Transverse colon (tissue), 4 donors: Measurements from ENCODE around the gene GSTM5. TPM values are rescaled to one million over a fixed set of nuclear protein-coding genes. Genes with fewer than 3 reads are reported as not detected.
"Not testable (repeated sequence)": the region's sequence is repeated elsewhere in the genome, so short reads cannot be mapped to it uniquely, and the experiment has no call there.

Experiments
- DNase-seq: peaks from one replicate; pipeline ENCODE4 v3.0.0-alpha.2; 2019
- H3K27ac ChIP-seq, 4 donors: fragments of 200-600 bp; sonication (generic); 2 replicates each; pipeline ENCODE4 v1.5.1; 2016 to 2018; ENCODE audit warnings: inconsistent platforms in 4 of 4
- H3K27me3 ChIP-seq: fragments of 200-600 bp; sonication (generic); 2 replicates; pipeline ENCODE4 v1.5.1; 2017; ENCODE audit warnings: inconsistent platforms
- H3K36me3 ChIP-seq, 4 donors: fragments of 200-600 bp; sonication (generic); 2 replicates each; pipeline ENCODE4 v1.5.1; 2017 to 2019; ENCODE audit warnings: inconsistent platforms in 4 of 4
- H3K4me1 ChIP-seq, 4 donors: fragments of 200-600 bp; sonication (generic); 2 replicates each; pipeline ENCODE4 v1.5.1; 2017 to 2020; ENCODE audit warnings: inconsistent platforms in 4 of 4
- H3K4me3 ChIP-seq, 4 donors: fragments of 200-600 bp; sonication (generic); 1 replicate in 1 of 4; 2 replicates in 3 of 4; pipeline versions ENCODE4 v1.5.1 to v1.6.1; 2017 to 2019; ENCODE audit warnings: inconsistent platforms in 4 of 4
- H3K9me3 ChIP-seq, 2 donors: fragments of 200-600 bp; sonication (generic); 2 replicates each; pipeline ENCODE4 v1.5.1; 2017 to 2019; ENCODE audit warnings: inconsistent platforms in 2 of 2
- EP300 ChIP-seq: sonication (generic); formaldehyde crosslinking; IDR thresholded peaks from one replicate; pipeline ENCODE4 v1.6.1; 2017; ENCODE audit warnings: antibody characterized with exemption, low read depth
- POLR2A ChIP-seq: fragments of 450-650 bp; IDR thresholded peaks from one replicate; pipeline ENCODE4 v1.6.1; 2016; ENCODE audit warnings: antibody characterized with exemption, mild to moderate bottlenecking, moderate library complexity
- POLR2AphosphoS5 ChIP-seq, 3 donors: sonication (generic); formaldehyde crosslinking; IDR thresholded peaks; one replicate each; pipeline ENCODE4 v1.6.1; 2016; ENCODE audit warnings: antibody characterized with exemption in 3 of 3
- WGBS, 2 donors: methylation state at CpG; one replicate each; pipeline ENCODE4 v1.1.5; 2018; ENCODE audit warnings: low coverage in 1 of 2; 5-methylcytosine and 5-hydroxymethylcytosine counted together
- in situ Hi-C, 4 donors: fragments of 200-750 bp; cut with MboI; loops; one replicate each; pipeline versions ENCODE4 v1.15.0 to v1.15.1; 2017; ENCODE audit warnings: low sequenced_read_pairs in 3 of 4, low pct_ligation_motif_present in 1 of 4, low pct_unique_long_range_greater_than_20kb in 1 of 4
- intact Hi-C: fragments of 100-400 bp; cut with DNase I; formaldehyde crosslinking; loops from one replicate; pipeline ENCODE4 v1.15.1; 2023; ENCODE audit warnings: low total_unique reads
- total RNA-seq, 4 donors: library from RNA; depleted of rRNA; stranded (reverse); fragments of >200 nt; gene quantifications; one replicate each; pipeline ENCODE4 v1.1.0, GENCODE V29; 2016
- TF ChIP-seq, protein P1 (sequence below), 5 experiments: fragments of 200-600 bp in 3 of 5; fragments of 450-650 bp in 2 of 5; sonication (generic) in 3 of 5; IDR thresholded peaks; 1 replicate in 2 of 5; 2 replicates in 3 of 5; pipeline ENCODE4 v1.5.1; 2016 to 2017; ENCODE audit warnings: antibody characterized with exemption in 5 of 5, inconsistent platforms in 3 of 5, mild to moderate bottlenecking in 2 of 5, moderate library complexity in 1 of 5

Gene GSTM5
- 1 to 10 TPM in 2 of 4 donors, not detected in 2; 1.2 to 1.4 TPM for total RNA-seq

DNA sequence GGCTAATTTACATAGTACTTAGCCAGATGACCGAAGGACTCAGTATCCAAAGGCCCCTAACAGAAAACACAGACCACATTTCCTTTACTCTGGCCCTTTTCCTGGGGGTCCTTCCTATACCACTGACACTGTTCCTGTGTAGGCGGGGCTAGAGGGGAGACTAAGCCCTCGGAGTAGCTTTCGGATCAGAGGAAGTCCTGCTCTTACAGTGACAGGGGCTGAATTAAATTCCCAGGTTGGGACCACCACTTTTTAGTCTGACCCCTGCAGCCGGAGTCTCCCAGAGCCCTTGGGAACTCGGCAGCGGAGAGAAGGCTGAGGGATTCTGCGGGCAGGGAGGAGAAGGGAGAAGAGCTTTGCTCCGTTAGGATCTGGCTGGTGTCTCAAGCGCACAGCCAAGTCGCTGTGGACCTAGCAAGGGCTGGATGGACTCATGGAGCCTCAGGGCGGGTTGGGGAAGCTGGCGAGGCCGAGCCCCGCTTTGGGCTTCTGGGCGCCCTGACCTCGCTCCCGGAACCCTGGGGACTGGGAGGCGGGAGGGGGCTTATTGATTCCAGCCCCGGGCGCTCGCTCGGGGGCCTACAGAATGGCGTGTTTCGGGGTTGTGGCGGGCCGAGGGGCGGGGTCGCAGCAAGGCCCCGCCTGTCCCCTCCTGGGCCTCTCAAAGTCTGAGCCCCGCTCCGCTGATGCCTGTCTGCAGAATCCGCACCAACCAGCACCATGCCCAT lies at the start of gene GSTM5:
TSS of gene GSTM5 (plus strand) at position 659 of the 728 bp plus-strand sequence. CDS start at position 721, 62 bp downstream.
- H3K27me3 ChIP-seq, DNase-seq, H3K9me3 ChIP-seq, intact Hi-C loops, H3K4me1 ChIP-seq, H3K36me3 ChIP-seq, in situ Hi-C loops: not testable (repeated sequence)
- Histone ChIP-seq H3K4me3 (peak within 1 kb of the TSS in 2 of 4 donors; percentile 4 to 38), H3K27ac (peak within 1 kb of the TSS in 1 of 4 donors; percentile 41)
- 58% methylated on average over 29 of the region's 33 CpGs; no CpG with 5 or more reads in 1 of the 2 donors for WGBS, 2 donors

DNA sequence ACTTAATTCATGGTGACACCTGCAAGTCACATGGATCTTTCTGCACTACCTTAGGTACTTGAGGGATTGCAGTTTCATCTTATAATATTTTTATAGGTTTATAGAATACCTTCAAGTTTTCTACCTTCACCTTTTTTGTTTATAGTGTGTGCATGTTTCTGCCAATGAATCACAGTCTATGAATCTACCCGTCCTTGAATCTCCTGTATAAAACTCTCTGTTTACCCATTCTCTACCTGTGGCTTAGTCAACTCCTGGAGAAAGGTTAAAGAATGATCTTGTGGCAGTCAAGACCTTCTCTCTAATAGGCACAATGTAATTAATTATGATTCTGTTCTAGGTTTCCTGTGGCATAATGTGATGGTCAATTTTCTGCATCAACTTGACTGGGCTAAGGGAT lies 47.4 kb upstream of the GSTM5 start:
- H3K36me3 ChIP-seq, result no peaks in the 10 kb centered on the region
- no peaks in the 10 kb centered on the region for H3K9me3 ChIP-seq
- TF ChIP-seq POLR2AphosphoS5 (IDR thresholded peaks at IDR 0.05) (no peak), EP300 (no peak), POLR2A (no peak)
- TF ChIP-seq, protein P1, sequence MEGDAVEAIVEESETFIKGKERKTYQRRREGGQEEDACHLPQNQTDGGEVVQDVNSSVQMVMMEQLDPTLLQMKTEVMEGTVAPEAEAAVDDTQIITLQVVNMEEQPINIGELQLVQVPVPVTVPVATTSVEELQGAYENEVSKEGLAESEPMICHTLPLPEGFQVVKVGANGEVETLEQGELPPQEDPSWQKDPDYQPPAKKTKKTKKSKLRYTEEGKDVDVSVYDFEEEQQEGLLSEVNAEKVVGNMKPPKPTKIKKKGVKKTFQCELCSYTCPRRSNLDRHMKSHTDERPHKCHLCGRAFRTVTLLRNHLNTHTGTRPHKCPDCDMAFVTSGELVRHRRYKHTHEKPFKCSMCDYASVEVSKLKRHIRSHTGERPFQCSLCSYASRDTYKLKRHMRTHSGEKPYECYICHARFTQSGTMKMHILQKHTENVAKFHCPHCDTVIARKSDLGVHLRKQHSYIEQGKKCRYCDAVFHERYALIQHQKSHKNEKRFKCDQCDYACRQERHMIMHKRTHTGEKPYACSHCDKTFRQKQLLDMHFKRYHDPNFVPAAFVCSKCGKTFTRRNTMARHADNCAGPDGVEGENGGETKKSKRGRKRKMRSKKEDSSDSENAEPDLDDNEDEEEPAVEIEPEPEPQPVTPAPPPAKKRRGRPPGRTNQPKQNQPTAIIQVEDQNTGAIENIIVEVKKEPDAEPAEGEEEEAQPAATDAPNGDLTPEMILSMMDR (IDR thresholded peaks at IDR 0.05), result no peak
- H3K27ac ChIP-seq, result no peak overlapping the region
- no peak for DNase-seq
- H3K27me3 ChIP-seq, result no peaks in the 10 kb centered on the region
- WGBS, 2 donors, result 86 to 88% methylated on average over 1 of the region's 1 CpG
- in situ Hi-C loops, result loop anchor here in 1 of 4 donors (25.0 kb wide), 1 partner anchor 323 kb away; the partner anchor contains the start of gene AHCYL1
- peaks cover 0 to 14% (median 6%) of the 10 kb centered on the region in 4 donors for H3K4me1 ChIP-seq
- intact Hi-C loops, result no loop called here
- H3K4me3 ChIP-seq, result no peak overlapping the region

DNA sequence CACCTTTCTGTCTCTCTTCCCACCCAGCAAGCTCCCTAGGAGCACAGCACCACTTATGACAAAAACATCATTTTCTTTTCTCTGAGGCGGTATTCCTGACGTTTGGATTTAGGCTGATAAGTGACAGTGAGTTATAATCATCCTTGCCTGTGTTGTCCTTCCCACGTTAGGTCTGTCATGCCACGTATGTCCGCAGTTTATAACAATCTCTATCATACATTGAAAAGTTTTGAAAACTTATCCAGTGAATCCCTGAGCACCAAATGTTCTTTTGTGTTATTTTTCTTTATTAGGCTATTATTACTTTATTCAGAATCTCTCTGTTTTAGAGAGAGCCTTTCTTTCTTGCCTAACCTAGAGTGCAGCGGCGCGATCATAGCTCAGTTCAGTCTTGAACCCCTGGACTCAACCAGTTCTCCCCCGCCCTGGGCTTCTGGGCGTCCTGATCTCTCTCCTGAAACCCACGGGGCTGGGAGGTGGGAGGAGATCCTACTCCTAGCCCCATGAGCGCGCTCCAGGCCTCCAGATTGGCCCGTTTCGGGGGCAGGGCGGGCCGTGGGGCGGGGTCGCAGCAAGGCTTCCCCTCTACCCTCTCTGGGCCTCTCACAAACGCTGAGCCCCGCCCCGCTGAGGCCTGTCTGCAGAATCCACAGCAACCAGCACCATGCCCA lies 44.5 kb upstream of the GSTM5 start, which contains the start of gene GSTM2:
TSS of gene GSTM2 (plus strand) at position 606 of the 671 bp plus-strand sequence. CDS start at position 665, 59 bp downstream.
- no peak for TF ChIP-seq EP300
- TF ChIP-seq, protein P1 (IDR thresholded peaks at IDR 0.05), result no peak
- TF ChIP-seq POLR2AphosphoS5 (IDR thresholded peaks at IDR 0.05), result peak in 1 of 3 donors; percentile 59
- H3K4me1 ChIP-seq, result peaks cover 0 to 14% (median 6%) of the 10 kb centered on the region in 4 donors
- DNase-seq, result peak; percentile 93
- H3K27me3 ChIP-seq, result no peaks in the 10 kb centered on the region
- peak within 1 kb of the TSS; percentile 35 to 78 (median 62) for H3K27ac ChIP-seq
- no peaks in the 10 kb centered on the region for H3K36me3 ChIP-seq
- H3K9me3 ChIP-seq, result no peaks in the 10 kb centered on the region
- intact Hi-C loops (no loop called here), in situ Hi-C loops (loop anchor here in 1 of 4 donors (25.0 kb wide), 1 partner anchor 320 kb away; the partner anchor contains the start of gene AHCYL1)
- 13 to 24% methylated on average over 9 to 22 of the region's 22 CpGs for WGBS, 2 donors
- peak within 1 kb of the TSS; percentile 36 to 61 (median 44) for H3K4me3 ChIP-seq

DNA sequence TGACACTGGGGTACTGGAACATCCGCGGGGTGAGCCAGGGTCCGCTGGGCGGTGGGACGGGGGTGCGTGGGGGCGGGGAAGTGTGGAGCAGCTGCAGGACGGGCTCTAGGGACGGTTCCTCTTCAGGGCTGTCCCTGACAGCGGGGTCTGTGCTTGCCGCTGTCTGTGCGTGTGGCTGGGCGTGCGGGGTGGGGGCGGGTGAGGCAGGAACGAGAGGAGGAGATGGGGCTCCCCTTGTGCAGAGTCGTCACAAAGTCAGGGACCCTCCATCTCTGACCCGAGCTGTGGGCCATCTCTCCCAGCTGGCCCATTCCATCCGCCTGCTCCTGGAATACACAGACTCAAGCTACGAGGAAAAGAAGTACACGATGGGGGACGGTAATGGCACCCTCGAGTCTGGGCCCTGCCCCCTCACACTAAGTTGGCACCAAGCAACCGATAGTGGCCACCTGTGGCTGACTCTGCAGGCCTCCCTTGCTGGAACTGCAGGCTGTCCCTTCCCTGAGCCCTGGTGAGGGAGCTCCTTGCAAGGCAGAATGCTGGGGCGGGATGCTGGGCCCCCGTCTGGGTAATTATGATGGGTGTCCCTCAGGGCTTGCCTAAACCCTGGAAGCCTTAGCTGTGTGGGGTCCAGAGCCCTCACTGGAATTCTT lies 43.8 kb upstream of the GSTM5 start:
- H3K27me3 ChIP-seq, result no peaks in the 10 kb centered on the region
- no peaks in the 10 kb centered on the region for H3K9me3 ChIP-seq
- TF ChIP-seq POLR2A, result no peak
- TF ChIP-seq, protein P1 (IDR thresholded peaks at IDR 0.05), result no peak
- no peak for TF ChIP-seq POLR2AphosphoS5 (IDR thresholded peaks at IDR 0.05)
- no peak for TF ChIP-seq EP300
- in situ Hi-C loops (loop anchor here in 1 of 4 donors (25.0 kb wide), 1 partner anchor 319 kb away; the partner anchor contains the start of gene AHCYL1), intact Hi-C loops (no loop called here)
- peaks cover 0 to 14% (median 6%) of the 10 kb centered on the region in 4 donors for H3K4me1 ChIP-seq
- peak overlapping the region; percentile 33 to 78 (median 62) for H3K27ac ChIP-seq
- no peaks in the 10 kb centered on the region for H3K36me3 ChIP-seq
- 20 to 28% methylated on average over 1 to 23 of the region's 26 CpGs for WGBS, 2 donors
- DNase-seq, result no peak
- peak overlapping the region; percentile 36 to 61 (median 44) for H3K4me3 ChIP-seq
